ENCODE data around the gene EIPR1.

DNA sequence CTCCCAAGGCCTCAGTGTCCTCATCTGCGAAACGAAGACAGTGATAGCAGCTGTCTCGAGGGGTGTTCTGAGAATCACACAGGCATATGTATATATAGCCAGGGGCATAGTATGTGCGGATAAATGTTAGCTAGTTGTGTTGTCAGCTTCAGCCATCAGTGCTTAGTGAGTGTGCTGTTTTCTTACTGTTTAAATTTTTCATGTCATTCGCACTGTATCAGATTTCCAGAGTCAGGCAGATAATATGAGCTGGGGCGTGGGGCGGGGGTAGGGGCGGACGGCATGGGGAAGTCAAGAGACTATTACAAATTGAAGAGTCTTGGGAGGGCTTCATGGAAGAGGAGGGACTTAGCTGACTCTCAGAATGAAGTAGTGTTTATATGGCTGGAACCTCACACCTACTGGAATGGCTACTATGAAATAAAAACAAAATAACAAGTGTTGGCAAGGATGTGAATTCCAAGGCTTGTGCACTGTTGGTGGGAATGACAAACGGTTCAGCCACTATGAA is 8.9 kb upstream of the EIPR1 start:
- TF ChIP-seq CTCF (conservative IDR thresholded peaks at IDR 0.05 in 1 of 2, IDR thresholded peaks at IDR 0.05 in 1 of 2; ENCODE audit: extremely low read depth in 1 of 2, insufficient read depth in 1 of 2, low read depth in 1 of 2, low read length in 2 of 2) (no peak), EZH2 (IDR thresholded peaks at IDR 0.05; ENCODE audit: borderline replicate concordance, low read length) (no peak)

Data from mammary epithelial cell (primary cell).